Pons (tissue), 1 donor: Measurements from ENCODE around the gene CA11.
A peak's percentile ranks its signal among the peaks of the same experiment; 100 is the strongest.
"Not testable (repeated sequence)": the region's sequence is repeated elsewhere in the genome, so short reads cannot be mapped to it uniquely, and the experiment has no call there.

Experiments used
- DNase-seq: peaks from one replicate; pipeline ENCODE4 v3.0.0-alpha.2; 2016; ENCODE audit warnings: low spot score

CA11 gene

GRCh38 chr19:48642862-48643261 is 3.1 kb downstream of the CA11 start:
- DNase-seq = no peak

- DNase-seq = no peak
Observed at GRCh38 chr19:48641850-48642249, 4.1 kb downstream of the CA11 start.

GRCh38 chr19:48639483-48640375 is 6.3 kb downstream of the CA11 start:
- peak; percentile 8 for DNase-seq

- DNase-seq = no peak
Observed at GRCh38 chr19:48638831-48639381, 7.1 kb downstream of the CA11 start.

GRCh38 chr19:48637948-48638830 is 7.8 kb downstream of the CA11 start:
- peak; percentile 95 for DNase-seq

GRCh38 chr19:48637449-48637947 is 8.5 kb downstream of the CA11 start:
- peak; percentile 99 for DNase-seq

GRCh38 chr19:48636859-48637448 is 9.0 kb downstream of the CA11 start, which contains the start of gene DBP:
TSS of gene DBP (minus strand) at chr19:48637379. CDS start at chr19:48636994, 385 bp downstream.
- no peak for DNase-seq

GRCh38 chr19:48635966-48636858 is 9.8 kb downstream of the CA11 start:
- DNase-seq = peak; percentile 65

GRCh38 chr19:48635263-48635965 is 10.6 kb downstream of the CA11 start:
- DNase-seq = peak; percentile 62

GRCh38 chr19:48634424-48635262 is 11.3 kb downstream of the CA11 start:
- peak; percentile 93 for DNase-seq

GRCh38 chr19:48634036-48634342 is 12.0 kb downstream of the CA11 start:
- DNase-seq = no peak

GRCh38 chr19:48633148-48634035 is 12.6 kb downstream of the CA11 start:
- DNase-seq = peak; percentile 5

GRCh38 chr19:48632692-48633147 is 13.3 kb downstream of the CA11 start:
- no peak for DNase-seq

GRCh38 chr19:48632286-48632685 is 13.7 kb downstream of the CA11 start:
- DNase-seq = not testable (repeated sequence)

GRCh38 chr19:48631225-48631624 is 14.8 kb downstream of the CA11 start:
- peak; percentile 29 for DNase-seq

GRCh38 chr19:48630296-48631063 is 15.5 kb downstream of the CA11 start:
- peak; percentile 48 for DNase-seq

- DNase-seq = peak; percentile 44
Observed at GRCh38 chr19:48629599-48630295, 16.2 kb downstream of the CA11 start.
